H1 (cell line): ENCODE results near the gene CNOT2. TPM values are rescaled to one million over a fixed set of nuclear protein-coding genes. Genes with fewer than 3 reads are reported as not detected.

Experiments
- CTCF ChIA-PET: fragments of 300-600 bp; sonication (Branson Sonifier 250); formaldehyde crosslinking; loops from one replicate; lab custom pipeline; 2021; ENCODE audit not compliant: partially characterized antibody; lab: Charles Lee
- POLR2A ChIA-PET: fragments of 300-600 bp; sonication (Branson Sonifier 250); formaldehyde crosslinking; loops from one replicate; lab custom pipeline; 2021; ENCODE audit warnings: inconsistent platforms; ENCODE audit not compliant: partially characterized antibody; lab: Charles Lee
- DNase-seq, 2 experiments: peaks; one replicate each; pipeline versions ENCODE4 v3.0.0 to v3.0.0-alpha.2; 2010 to 2022; ENCODE audit warnings: low spot score in 2 of 2, low read depth in 1 of 2, mixed read lengths in 1 of 2
- FAIRE-seq: peaks from 2 replicates; lab custom pipeline; 2011; peaks lifted over from hg19 to GRCh38; lab: Jason Lieb, UNC
- H2AFZ ChIP-seq: 2 replicates; pipeline ENCODE4 v1.8.1; 2012; ENCODE audit warnings: low read length, inconsistent platforms
- H2AK5ac ChIP-seq: 2 replicates; pipeline ENCODE4 v1.6.1; 2013; ENCODE audit warnings: low read depth, low read length
- H2BK120ac ChIP-seq: replicated peaks from 2 replicates; pipeline ENCODE3; 2013; ENCODE audit warnings: low read depth, low read length, inconsistent platforms
- H2BK12ac ChIP-seq: 2 replicates; pipeline ENCODE4 v1.6.1; 2013; ENCODE audit warnings: low read depth, low read length
- H2BK15ac ChIP-seq: 2 replicates; pipeline ENCODE4 v1.6.1; 2013; ENCODE audit warnings: low read length
- H2BK20ac ChIP-seq: 2 replicates; pipeline ENCODE4 v1.6.1; 2013; ENCODE audit warnings: low read length
- H2BK5ac ChIP-seq: 2 replicates; pipeline ENCODE4 v1.6.1; 2013; ENCODE audit warnings: low read depth, low read length
- H3K14ac ChIP-seq: 2 replicates; pipeline ENCODE4 v1.6.1; 2013; ENCODE audit warnings: inconsistent platforms; ENCODE audit not compliant: insufficient read length
- H3K18ac ChIP-seq: 2 replicates; pipeline ENCODE4 v1.6.1; 2013; ENCODE audit warnings: low read length; ENCODE audit errors: extremely low read depth
- H3K23ac ChIP-seq: 2 replicates; pipeline ENCODE4 v1.6.1; 2013; ENCODE audit warnings: inconsistent platforms; ENCODE audit not compliant: insufficient read length
- H3K23me2 ChIP-seq: 2 replicates; pipeline ENCODE4 v1.6.1; 2013; ENCODE audit warnings: low read depth, low read length
- H3K27ac ChIP-seq: 2 replicates; pipeline ENCODE4 v1.6.1; 2011; ENCODE audit warnings: low read depth, low read length, inconsistent platforms
- H3K27me3 ChIP-seq, 4 experiments: replicated peaks in 1 of 4; 1 replicate in 1 of 4; 2 replicates in 3 of 4; pipeline versions ENCODE4 v1.6.1 to v1.8.1; 2011 to 2013; ENCODE audit warnings: low read length in 3 of 4, mild to moderate bottlenecking in 3 of 4, inconsistent platforms in 2 of 4, mixed read lengths in 2 of 4, moderate library complexity in 1 of 4; ENCODE audit not compliant: control insufficient read depth in 3 of 4, insufficient read depth in 3 of 4; ENCODE audit errors: extremely low read depth in 1 of 4
- H3K36me3 ChIP-seq, 4 experiments: 2 replicates each; pipeline versions ENCODE4 v1.6.1 to v1.8.1; 2011 to 2013; ENCODE audit warnings: mild to moderate bottlenecking in 4 of 4, low read length in 3 of 4, moderate library complexity in 2 of 4, control low read depth in 1 of 4, inconsistent platforms in 1 of 4; ENCODE audit not compliant: insufficient read depth in 4 of 4, control insufficient read depth in 2 of 4
- H3K4ac ChIP-seq: replicated peaks from 2 replicates; pipeline ENCODE3; 2013; ENCODE audit warnings: low read length, low read depth, mixed read lengths, inconsistent platforms; ENCODE audit not compliant: insufficient read length
- H3K4me1 ChIP-seq, 4 experiments: replicated peaks in 1 of 4; 1 replicate in 1 of 4; 2 replicates in 3 of 4; pipeline versions ENCODE4 v1.6.1 to v1.8.1; 2011 to 2013; ENCODE audit warnings: low read length in 3 of 4, inconsistent platforms in 2 of 4, mixed read lengths in 1 of 4; ENCODE audit not compliant: insufficient read depth in 4 of 4, control insufficient read depth in 3 of 4
- H3K4me2 ChIP-seq, 2 experiments: 2 replicates each; pipeline versions ENCODE4 v1.6.1 to v1.8.1; 2011 to 2013; ENCODE audit warnings: low read depth in 2 of 2, low read length in 2 of 2, control low read depth in 1 of 2, inconsistent platforms in 1 of 2, mild to moderate bottlenecking in 1 of 2; ENCODE audit not compliant: insufficient read depth in 1 of 2
- H3K4me3 ChIP-seq, 4 experiments: fragments of 200-600, 300-600 bp in 1 of 4; sonication (generic), shearing (Covaris generic), sonication (Bioruptor Twin) in 1 of 4; 2 replicates each; pipeline versions ENCODE4 v1.5.1 to v1.8.1; 2011 to 2016; ENCODE audit warnings: low read length in 4 of 4, low read depth in 3 of 4, control low read depth in 2 of 4, inconsistent platforms in 2 of 4, mild to moderate bottlenecking in 2 of 4, mixed read lengths in 1 of 4, moderate library complexity in 1 of 4; ENCODE audit not compliant: insufficient read depth in 2 of 4; ENCODE audit errors: extremely low read depth in 1 of 4
- H3K56ac ChIP-seq: replicated peaks from 2 replicates; pipeline ENCODE3; 2013; ENCODE audit warnings: low read depth, mild to moderate bottlenecking, mixed read lengths, low read length, inconsistent platforms; ENCODE audit not compliant: insufficient read length
- H3K79me1 ChIP-seq: 2 replicates; pipeline ENCODE4 v1.6.1; 2013; ENCODE audit warnings: low read depth, low read length, control low read depth
- H3K79me2 ChIP-seq, 2 experiments: 2 replicates each; pipeline versions ENCODE4 v1.6.1 to v1.8.1; 2012 to 2013; ENCODE audit warnings: low read length in 2 of 2, mild to moderate bottlenecking in 2 of 2, inconsistent platforms in 1 of 2; ENCODE audit not compliant: insufficient read depth in 2 of 2, control insufficient read depth in 1 of 2
- H3K9ac ChIP-seq, 4 experiments: replicated peaks in 1 of 4; 1 replicate in 1 of 4; 2 replicates in 3 of 4; pipeline versions ENCODE4 v1.6.1 to v1.8.1; 2011 to 2013; ENCODE audit warnings: low read depth in 3 of 4, low read length in 3 of 4, control low read depth in 2 of 4, mild to moderate bottlenecking in 2 of 4, moderate library complexity in 2 of 4, inconsistent platforms in 1 of 4; ENCODE audit errors: extremely low read depth in 1 of 4
- H3K9me3 ChIP-seq, 2 experiments: 2 replicates each; pipeline versions ENCODE4 v1.6.1 to v1.8.1; 2012 to 2013; ENCODE audit warnings: mild to moderate bottlenecking in 2 of 2, moderate library complexity in 2 of 2, control low read depth in 1 of 2, inconsistent platforms in 1 of 2, low read depth in 1 of 2, low read length in 1 of 2, mixed read lengths in 1 of 2; ENCODE audit not compliant: insufficient read depth in 2 of 2
- H4K20me1 ChIP-seq, 2 experiments: replicated peaks in 1 of 2; 2 replicates each; pipeline versions ENCODE3 to v1.8.1; 2011 to 2013; ENCODE audit warnings: inconsistent platforms in 2 of 2, low read length in 2 of 2, mild to moderate bottlenecking in 1 of 2; ENCODE audit not compliant: insufficient read depth in 2 of 2, control insufficient read depth in 1 of 2
- H4K5ac ChIP-seq: 2 replicates; pipeline ENCODE4 v1.6.1; 2013; ENCODE audit warnings: low read length, low read depth, mixed read lengths, inconsistent platforms; ENCODE audit not compliant: insufficient read length
- H4K8ac ChIP-seq: 2 replicates; pipeline ENCODE4 v1.8.0; 2013; ENCODE audit warnings: mild to moderate bottlenecking, moderate library complexity, low read length, inconsistent platforms; ENCODE audit not compliant: insufficient read depth; ENCODE audit errors: extremely low read depth
- H4K91ac ChIP-seq: replicated peaks from 2 replicates; pipeline ENCODE3; 2013; ENCODE audit warnings: low read length, mixed read lengths, inconsistent platforms; ENCODE audit not compliant: insufficient read length
- BRCA1 ChIP-seq: IDR thresholded peaks from 2 replicates; pipeline ENCODE4 v1.6.1; 2012; ENCODE audit warnings: low read depth, low read length, improper control_type of control experiment
- CBX5 ChIP-seq: fragments of 300-800, 300-1000 bp; sonication (generic); IDR thresholded peaks from 2 replicates; pipeline ENCODE4 v1.7.1; 2016; ENCODE audit warnings: antibody characterized with exemption, low read length, low read depth
- CREB1 ChIP-seq: IDR thresholded peaks from 2 replicates; pipeline ENCODE4 v1.6.1; 2012; ENCODE audit warnings: inconsistent platforms
- CTBP2 ChIP-seq: IDR thresholded peaks from 2 replicates; pipeline ENCODE4 v1.7.0; 2011; ENCODE audit warnings: borderline replicate concordance, mild to moderate bottlenecking, moderate library complexity, mixed read lengths, low read length; ENCODE audit not compliant: insufficient read depth, insufficient read length
- EP300 ChIP-seq, 2 experiments: IDR thresholded peaks; 1 replicate in 1 of 2; 2 replicates in 1 of 2; pipeline ENCODE4 v1.6.1; 2011 to 2012; ENCODE audit warnings: low read depth in 2 of 2, low read length in 2 of 2, mild to moderate bottlenecking in 2 of 2, borderline replicate concordance in 1 of 2, inconsistent platforms in 1 of 2, moderate library complexity in 1 of 2
- FOSL1 ChIP-seq: IDR thresholded peaks from 2 replicates; pipeline ENCODE4 v1.6.1; 2011; ENCODE audit warnings: mild to moderate bottlenecking, low read depth, low read length, moderate library complexity; ENCODE audit not compliant: insufficient read depth
- GTF2F1 ChIP-seq: IDR thresholded peaks from 2 replicates; pipeline ENCODE4 v1.6.1; 2012; ENCODE audit warnings: low read depth, low read length, improper control_type of control experiment, borderline replicate concordance
- HDAC2 ChIP-seq, 2 experiments: fragments of 300-600 bp in 1 of 2; sonication (generic) in 1 of 2; IDR thresholded peaks; 2 replicates each; pipeline ENCODE4 v1.6.1; 2011 to 2012; ENCODE audit warnings: low read depth in 2 of 2, low read length in 2 of 2, mild to moderate bottlenecking in 2 of 2, moderate library complexity in 2 of 2, borderline replicate concordance in 1 of 2, inconsistent platforms in 1 of 2
- RNF2 ChIP-seq: fragments of 200-900, 300-1000 bp; sonication (generic); IDR thresholded peaks from 2 replicates; pipeline ENCODE4 v1.7.1; 2016; ENCODE audit warnings: borderline replicate concordance, low read depth, mild to moderate bottlenecking, antibody characterized with exemption, low read length; ENCODE audit not compliant: poor library complexity, severe bottlenecking; ENCODE audit errors: missing control alignments
- SAP30 ChIP-seq: fragments of 300-600 bp; sonication (generic); IDR thresholded peaks from 2 replicates; pipeline ENCODE4 v1.7.1; 2012; ENCODE audit warnings: low read length, moderate library complexity, mild to moderate bottlenecking, inconsistent platforms; ENCODE audit not compliant: insufficient read depth, insufficient replicate concordance
- SIN3A ChIP-seq, 2 experiments: IDR thresholded peaks in 1 of 2; conservative IDR thresholded peaks in 1 of 2; 2 replicates each; pipeline ENCODE4 v1.6.1; 2011 to 2012; ENCODE audit warnings: low read length in 2 of 2, improper control_type of control experiment in 1 of 2, low read depth in 1 of 2, mild to moderate bottlenecking in 1 of 2
- TAF1 ChIP-seq: IDR thresholded peaks from 2 replicates; pipeline ENCODE4 v1.6.1; 2011; ENCODE audit warnings: mild to moderate bottlenecking, low read depth, low read length
- TCF12 ChIP-seq: IDR thresholded peaks from 2 replicates; pipeline ENCODE4 v1.6.1; 2011; ENCODE audit warnings: low read depth, mild to moderate bottlenecking, low read length
- polyA plus RNA-seq, 7 experiments: library from polyadenylated mRNA; depleted of rRNA in 3 of 7; stranded (reverse) in 5 of 7; unstranded in 2 of 7; fragments of >200 nt in 5 of 7; fragments of 200-250 nt in 2 of 7; gene quantifications; 1 replicate in 5 of 7; 2 replicates in 1 of 7; 4 replicates in 1 of 7; pipeline versions ENCODE4 v1.2.1 to v1.2.3, GENCODE V29; 2011 to 2013; ENCODE audit warnings: missing spikeins in 2 of 7, mixed read lengths in 2 of 7
- total RNA-seq: library from RNA; stranded (reverse); fragmentation: NEBNext Ultra II Directional; extraction: Animal tissue kit (Norgen Biotek cat#: 25700); gene quantifications from 2 replicates; pipeline ENCODE4 v1.2.1, GENCODE V29; 2021

The CNOT2 gene
- total and polyA plus RNA-seq, 2 of the 8 experiments (the other 6 are each of a cell fraction or from before 2014, with no cell fraction given): 61.2 to 64.8 TPM

- POLR2A ChIA-PET: no interaction called here
- Histone ChIP-seq H4K20me1 (peaks cover 0 to 2% of the 10 kb centered on the region in 2 experiments), H3K27me3 (no peaks in the 10 kb centered on the region), H4K5ac (no peak overlapping the region), H3K9me3 (no peaks in the 10 kb centered on the region), H3K4me2 (no peak overlapping the region), H2BK12ac (no peak overlapping the region), H3K14ac (no peak overlapping the region), H3K18ac (no peak overlapping the region), H3K23ac (no peak overlapping the region), H3K79me1 (no peaks in the 10 kb centered on the region), H4K91ac (no peak overlapping the region), H3K9ac (no peak overlapping the region), H2AFZ (no peak overlapping the region), H3K23me2 (no peaks in the 10 kb centered on the region), H2BK20ac (no peak overlapping the region), H2BK120ac (no peak overlapping the region), H3K4ac (no peak overlapping the region), H3K36me3 (peaks cover 3 to 12% (median 4%) of the 10 kb centered on the region in 4 experiments; a peak in 4 of 8 replicates), H2AK5ac (no peak overlapping the region), H2BK15ac (no peak overlapping the region), H3K56ac (no peak overlapping the region), H3K79me2 (no peaks in the 10 kb centered on the region; a peak in 1 of 4 replicates), H3K4me1 (peaks cover 0 to 3% (median 2%) of the 10 kb centered on the region in 4 experiments; a peak in 1 of 7 replicates), H3K4me3 (no peak overlapping the region), H4K8ac (no peak overlapping the region), H2BK5ac (no peak overlapping the region), H3K27ac (no peak overlapping the region)
- CTCF ChIA-PET: no interaction called here
- FAIRE-seq: no peak
- no peak for DNase-seq
- TF ChIP-seq TAF1 (no peak), HDAC2 (IDR thresholded peaks at IDR 0.05; ENCODE audit: borderline replicate concordance in 1 of 2, low read depth in 2 of 2, low read length in 2 of 2) (no peak), FOSL1 (no peak), SAP30 (no peak), BRCA1 (no peak), EP300 (IDR thresholded peaks at IDR 0.05; ENCODE audit: borderline replicate concordance in 1 of 2, low read depth in 2 of 2, low read length in 2 of 2) (no peak), CREB1 (no peak), GTF2F1 (no peak), SIN3A (conservative IDR thresholded peaks at IDR 0.05 in 1 of 2, IDR thresholded peaks at IDR 0.05 in 1 of 2; ENCODE audit: low read depth in 1 of 2, low read length in 2 of 2) (no peak), CBX5 (no peak), RNF2 (no peak), CTBP2 (no peak), TCF12 (no peak)
Measured at GRCh38 chr12:70332236-70332635, 89.0 kb downstream of the CNOT2 start.
